ENCODE data around the gene GRK5. TPM values are rescaled to one million over a fixed set of nuclear protein-coding genes. Genes with fewer than 3 reads are reported as not detected.

The GRK5 gene
- total and polyA plus RNA-seq, 2 experiments from 2014 or later: 5.2 to 13.7 TPM

- Histone ChIP-seq H2AFZ (no peak overlapping the region), H3K9ac (no peak overlapping the region), H3K36me3 (ENCODE audit: low read depth) (no peaks in the 10 kb centered on the region), H3K4me1 (ENCODE audit: insufficient read depth) (peaks cover 6% of the 10 kb centered on the region; the same call in 1 of the 2 replicates), H3K27me3 (replicated peaks; ENCODE audit: insufficient read depth) (no peaks in the 10 kb centered on the region), H3K9me3 (ENCODE audit: low read depth) (no peaks in the 10 kb centered on the region), H3K4me3 (no peak overlapping the region), H3K79me2 (ENCODE audit: insufficient read depth) (no peaks in the 10 kb centered on the region), H4K20me1 (ENCODE audit: insufficient read depth) (no peaks in the 10 kb centered on the region), H3K4me2 (ENCODE audit: unreplicated experiment) (no peak overlapping the region), H3K9me2 (ENCODE audit: insufficient read depth) (no peaks in the 10 kb centered on the region), H3F3A (ENCODE audit: insufficient read depth) (no peaks in the 10 kb centered on the region), H3K27ac (no peak overlapping the region)
- 51 to 54% methylated on average over 29 to 31 of the region's 31 CpGs for WGBS, 2 experiments (ENCODE audit: low coverage in 1 of 2, low lambda C conversion rate in 2 of 2, missing lambda C conversion rate in 2 of 2)
- in situ Hi-C loops (cut with MboI): no loop called here
- TF ChIP-seq EZH2 (IDR thresholded peaks at IDR 0.05; ENCODE audit: insufficient read depth, poor library complexity, severe bottlenecking): no peak
- TF ChIP-seq EZH2phosphoT487 (IDR thresholded peaks at IDR 0.05; ENCODE audit: insufficient read depth, low read depth): no peak
- peak; percentile 26 for DNase-seq
Observed at GRCh38 chr10:119412244-119413092, 205.1 kb downstream of the GRK5 start.

- no peaks in the 10 kb centered on the region for H3F3A ChIP-seq (ENCODE audit: insufficient read depth)
- no peak for TF ChIP-seq EZH2phosphoT487 (IDR thresholded peaks at IDR 0.05; ENCODE audit: insufficient read depth, low read depth)
- no peak for TF ChIP-seq EZH2 (IDR thresholded peaks at IDR 0.05; ENCODE audit: insufficient read depth, poor library complexity, severe bottlenecking)
- no peak overlapping the region for H3K4me3 ChIP-seq
- 79 to 84% methylated on average over 9 of the region's 9 CpGs for WGBS, 2 experiments (ENCODE audit: low coverage in 1 of 2, low lambda C conversion rate in 2 of 2, missing lambda C conversion rate in 2 of 2)
- in situ Hi-C loops (cut with MboI): no loop called here
- no peaks in the 10 kb centered on the region for H3K27me3 ChIP-seq (replicated peaks; ENCODE audit: insufficient read depth)
- H3K4me2 ChIP-seq (ENCODE audit: unreplicated experiment): no peak overlapping the region
- H3K36me3 ChIP-seq (ENCODE audit: low read depth): no peaks in the 10 kb centered on the region
- peaks cover 6% of the 10 kb centered on the region; the same call in 1 of the 2 replicates for H3K4me1 ChIP-seq (ENCODE audit: insufficient read depth)
- no peak overlapping the region for H3K9ac ChIP-seq
- peak; percentile 54 for DNase-seq
- H3K9me2 ChIP-seq (ENCODE audit: insufficient read depth): no peaks in the 10 kb centered on the region
- no peak overlapping the region for H3K27ac ChIP-seq
- no peaks in the 10 kb centered on the region for H4K20me1 ChIP-seq (ENCODE audit: insufficient read depth)
- H3K9me3 ChIP-seq (ENCODE audit: low read depth): no peaks in the 10 kb centered on the region
- H2AFZ ChIP-seq: no peak overlapping the region
- H3K79me2 ChIP-seq (ENCODE audit: insufficient read depth): no peaks in the 10 kb centered on the region
Observed at GRCh38 chr10:119413093-119413453, 205.7 kb downstream of the GRK5 start.

- Histone ChIP-seq H3K9me3 (ENCODE audit: low read depth) (no peaks in the 10 kb centered on the region), H3F3A (ENCODE audit: insufficient read depth) (no peaks in the 10 kb centered on the region), H3K36me3 (ENCODE audit: low read depth) (no peaks in the 10 kb centered on the region), H3K9me2 (ENCODE audit: insufficient read depth) (no peaks in the 10 kb centered on the region), H3K79me2 (ENCODE audit: insufficient read depth) (no peaks in the 10 kb centered on the region), H3K4me3 (no peak overlapping the region), H3K27me3 (replicated peaks; ENCODE audit: insufficient read depth) (no peaks in the 10 kb centered on the region), H3K27ac (no peak overlapping the region), H3K4me1 (ENCODE audit: insufficient read depth) (peaks cover 6% of the 10 kb centered on the region; the same call in 1 of the 2 replicates), H3K4me2 (ENCODE audit: unreplicated experiment) (no peak overlapping the region), H3K9ac (no peak overlapping the region), H4K20me1 (ENCODE audit: insufficient read depth) (no peaks in the 10 kb centered on the region), H2AFZ (no peak overlapping the region)
- no peak for TF ChIP-seq EZH2phosphoT487 (IDR thresholded peaks at IDR 0.05; ENCODE audit: insufficient read depth, low read depth)
- TF ChIP-seq EZH2 (IDR thresholded peaks at IDR 0.05; ENCODE audit: insufficient read depth, poor library complexity, severe bottlenecking): no peak
- no peak for DNase-seq
- in situ Hi-C loops (cut with MboI): no loop called here
- WGBS, 2 experiments (ENCODE audit: low coverage in 1 of 2, low lambda C conversion rate in 2 of 2, missing lambda C conversion rate in 2 of 2): 92 to 97% methylated on average over 20 of the region's 20 CpGs
Observed at GRCh38 chr10:119413471-119414080, 206.2 kb downstream of the GRK5 start.

DNA sequence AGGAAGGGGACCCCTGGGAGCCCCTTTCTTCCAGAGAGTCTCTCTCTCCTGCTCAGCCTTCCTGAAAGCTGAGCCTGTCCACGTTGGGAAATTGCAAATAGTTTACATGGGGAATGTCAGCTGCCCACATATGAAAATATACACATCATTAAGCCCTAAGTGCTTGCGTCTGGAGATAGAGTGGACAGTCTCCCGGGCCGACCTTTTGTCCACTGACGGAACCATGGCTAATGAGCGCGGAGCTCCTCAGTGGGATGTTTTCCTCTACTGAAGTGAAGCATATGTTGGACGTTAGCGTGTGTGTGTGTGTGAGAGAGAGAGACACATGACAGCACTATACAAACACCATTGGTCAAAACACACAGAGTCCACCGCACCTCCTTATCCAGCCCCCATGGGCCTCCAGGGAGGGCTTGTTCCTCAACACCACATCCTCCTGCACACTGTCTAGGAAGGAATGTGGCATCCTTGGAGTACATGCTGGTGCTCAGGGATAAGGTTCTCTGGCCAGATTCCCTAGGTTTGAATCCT lies 206.8 kb downstream of the GRK5 start:
- WGBS, 2 experiments (ENCODE audit: low coverage in 1 of 2, low lambda C conversion rate in 2 of 2, missing lambda C conversion rate in 2 of 2): 90 to 91% methylated on average over 10 of the region's 10 CpGs
- no peak for TF ChIP-seq EZH2 (IDR thresholded peaks at IDR 0.05; ENCODE audit: insufficient read depth, poor library complexity, severe bottlenecking)
- TF ChIP-seq EZH2phosphoT487 (IDR thresholded peaks at IDR 0.05; ENCODE audit: insufficient read depth, low read depth): no peak
- Histone ChIP-seq H3K27ac (no peak overlapping the region), H3K27me3 (replicated peaks; ENCODE audit: insufficient read depth) (no peaks in the 10 kb centered on the region), H3K9me3 (ENCODE audit: low read depth) (no peaks in the 10 kb centered on the region), H2AFZ (no peak overlapping the region), H3K9ac (no peak overlapping the region), H3K36me3 (ENCODE audit: low read depth) (no peaks in the 10 kb centered on the region), H3K4me2 (ENCODE audit: unreplicated experiment) (no peak overlapping the region), H3K79me2 (ENCODE audit: insufficient read depth) (no peaks in the 10 kb centered on the region), H3K4me3 (no peak overlapping the region), H3K4me1 (ENCODE audit: insufficient read depth) (peaks cover 6% of the 10 kb centered on the region; the same call in 1 of the 2 replicates), H3K9me2 (ENCODE audit: insufficient read depth) (no peaks in the 10 kb centered on the region), H4K20me1 (ENCODE audit: insufficient read depth) (no peaks in the 10 kb centered on the region), H3F3A (ENCODE audit: insufficient read depth) (no peaks in the 10 kb centered on the region)
- in situ Hi-C loops (cut with MboI): no loop called here
- no peak for DNase-seq
